SU-DHL-6 (cell line): Measurements from ENCODE around the gene ESRRA.

ENCODE experiments used
- CTCF ChIP-seq: fragments of 200-600 bp; sonication (generic); IDR thresholded peaks from one replicate; pipeline ENCODE4 v1.5.1; 2017; ENCODE audit warnings: antibody characterized with exemption, mild to moderate bottlenecking, low read length, moderate library complexity; ENCODE audit not compliant: insufficient read depth, poor library complexity, severe bottlenecking
- EZH2phosphoT487 ChIP-seq: fragments of 200-600 bp; sonication (generic), shearing (Covaris generic); conservative IDR thresholded peaks from 2 replicates; pipeline ENCODE4 v1.6.1; 2018; ENCODE audit warnings: mild to moderate bottlenecking, antibody characterized with exemption, low read length, moderate library complexity, mixed read lengths

- no peak for TF ChIP-seq CTCF
- no peak for TF ChIP-seq EZH2phosphoT487
Observed at GRCh38 chr11:64258946-64259532, 46.3 kb upstream of the ESRRA start.
